Ishikawa (cell line): Measurements from ENCODE around the gene ERBB2.

Experiments
- CREB1 ChIP-seq: IDR thresholded peaks from 2 replicates; pipeline ENCODE4 v1.6.1; 2012; ENCODE audit warnings: low read depth
- EP300 ChIP-seq: IDR thresholded peaks from 2 replicates; pipeline ENCODE4 v1.6.1; 2012; ENCODE audit warnings: borderline replicate concordance
- TF ChIP-seq, protein P1 (sequence below): IDR thresholded peaks from 2 replicates; pipeline ENCODE4 v1.6.1; 2012
- TF ChIP-seq, protein P2 (sequence below): IDR thresholded peaks from 2 replicates; pipeline ENCODE4 v1.6.1; 2012; ENCODE audit warnings: low read depth, mild to moderate bottlenecking

DNA sequence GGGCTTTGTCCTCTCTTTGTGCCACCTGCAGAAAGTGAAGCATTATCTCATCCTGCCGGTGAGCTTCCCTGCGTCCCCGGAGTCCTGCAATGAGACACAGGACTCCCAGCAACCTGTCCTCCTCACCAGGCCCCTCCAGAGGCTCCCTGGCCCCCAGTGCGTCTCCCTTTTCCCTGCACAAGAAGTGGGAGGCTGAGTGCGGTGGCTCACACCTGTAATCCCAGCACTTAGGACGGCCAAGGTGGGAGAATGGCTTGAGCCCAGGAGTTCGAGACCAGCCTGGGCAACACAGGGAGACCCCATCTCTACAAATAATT is 46.2 kb downstream of the ERBB2 start:
- TF ChIP-seq, protein P1, sequence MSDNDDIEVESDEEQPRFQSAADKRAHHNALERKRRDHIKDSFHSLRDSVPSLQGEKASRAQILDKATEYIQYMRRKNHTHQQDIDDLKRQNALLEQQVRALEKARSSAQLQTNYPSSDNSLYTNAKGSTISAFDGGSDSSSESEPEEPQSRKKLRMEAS = no peak
- TF ChIP-seq, protein P2, sequence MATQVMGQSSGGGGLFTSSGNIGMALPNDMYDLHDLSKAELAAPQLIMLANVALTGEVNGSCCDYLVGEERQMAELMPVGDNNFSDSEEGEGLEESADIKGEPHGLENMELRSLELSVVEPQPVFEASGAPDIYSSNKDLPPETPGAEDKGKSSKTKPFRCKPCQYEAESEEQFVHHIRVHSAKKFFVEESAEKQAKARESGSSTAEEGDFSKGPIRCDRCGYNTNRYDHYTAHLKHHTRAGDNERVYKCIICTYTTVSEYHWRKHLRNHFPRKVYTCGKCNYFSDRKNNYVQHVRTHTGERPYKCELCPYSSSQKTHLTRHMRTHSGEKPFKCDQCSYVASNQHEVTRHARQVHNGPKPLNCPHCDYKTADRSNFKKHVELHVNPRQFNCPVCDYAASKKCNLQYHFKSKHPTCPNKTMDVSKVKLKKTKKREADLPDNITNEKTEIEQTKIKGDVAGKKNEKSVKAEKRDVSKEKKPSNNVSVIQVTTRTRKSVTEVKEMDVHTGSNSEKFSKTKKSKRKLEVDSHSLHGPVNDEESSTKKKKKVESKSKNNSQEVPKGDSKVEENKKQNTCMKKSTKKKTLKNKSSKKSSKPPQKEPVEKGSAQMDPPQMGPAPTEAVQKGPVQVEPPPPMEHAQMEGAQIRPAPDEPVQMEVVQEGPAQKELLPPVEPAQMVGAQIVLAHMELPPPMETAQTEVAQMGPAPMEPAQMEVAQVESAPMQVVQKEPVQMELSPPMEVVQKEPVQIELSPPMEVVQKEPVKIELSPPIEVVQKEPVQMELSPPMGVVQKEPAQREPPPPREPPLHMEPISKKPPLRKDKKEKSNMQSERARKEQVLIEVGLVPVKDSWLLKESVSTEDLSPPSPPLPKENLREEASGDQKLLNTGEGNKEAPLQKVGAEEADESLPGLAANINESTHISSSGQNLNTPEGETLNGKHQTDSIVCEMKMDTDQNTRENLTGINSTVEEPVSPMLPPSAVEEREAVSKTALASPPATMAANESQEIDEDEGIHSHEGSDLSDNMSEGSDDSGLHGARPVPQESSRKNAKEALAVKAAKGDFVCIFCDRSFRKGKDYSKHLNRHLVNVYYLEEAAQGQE = no peak
- TF ChIP-seq EP300 (no peak), CREB1 (no peak)
